ENCODE measurements around the gene GDPGP1. TPM values are rescaled to one million over a fixed set of nuclear protein-coding genes. Genes with fewer than 3 reads are reported as not detected.

The GDPGP1 gene
- total RNA-seq, 1 donor from 2014 or later: 9.8 TPM

- DNase-seq (ENCODE audit: missing footprints) (no peak), ATAC-seq (peak; percentile 54)
- intact Hi-C loops (cut with DNase I): no loop called here
These were observed 14.4 kb upstream of the GDPGP1 start for GRCh38 chr15:90219421-90220141.

GRCh38 chr15:90221246-90221900 lies 12.6 kb upstream of the GDPGP1 start:
- intact Hi-C loops (cut with DNase I): no loop called here
- DNase-seq (ENCODE audit: missing footprints) (no peak), ATAC-seq (peak; percentile 78)

GRCh38 chr15:90222547-90222946 lies 11.5 kb upstream of the GDPGP1 start:
- no peak for ATAC-seq
- DNase-seq (ENCODE audit: missing footprints): no peak
- intact Hi-C loops (cut with DNase I): no loop called here

- ATAC-seq: no peak
- intact Hi-C loops (cut with DNase I): no loop called here
- no peak for DNase-seq (ENCODE audit: missing footprints)
These were observed 10.4 kb upstream of the GDPGP1 start for GRCh38 chr15:90223441-90224165.

GRCh38 chr15:90225047-90225446 lies 9.0 kb upstream of the GDPGP1 start:
- ATAC-seq (no peak), DNase-seq (ENCODE audit: missing footprints) (no peak)
- intact Hi-C loops (cut with DNase I): no loop called here

- ATAC-seq (no peak), DNase-seq (ENCODE audit: missing footprints) (no peak)
- intact Hi-C loops (cut with DNase I): no loop called here
These were observed 8.3 kb upstream of the GDPGP1 start for GRCh38 chr15:90225504-90226234.

GRCh38 chr15:90227336-90227735 lies 6.7 kb upstream of the GDPGP1 start:
- DNase-seq (ENCODE audit: missing footprints) (no peak), ATAC-seq (no peak)
- intact Hi-C loops (cut with DNase I): no loop called here

- intact Hi-C loops (cut with DNase I): no loop called here
- no peak for DNase-seq (ENCODE audit: missing footprints)
These were observed 5.9 kb upstream of the GDPGP1 start for GRCh38 chr15:90227816-90228772.

GRCh38 chr15:90228960-90229359 lies 5.0 kb upstream of the GDPGP1 start:
- intact Hi-C loops (cut with DNase I): no loop called here
- no peak for DNase-seq (ENCODE audit: missing footprints)
- ATAC-seq: no peak

More at GRCh38 chr15:90227816-90228772, 5.9 kb upstream of the GDPGP1 start:
- ATAC-seq: no peak

GRCh38 chr15:90230071-90230494 lies 3.9 kb upstream of the GDPGP1 start:
- ATAC-seq (peak; percentile 37), DNase-seq (ENCODE audit: missing footprints) (no peak)
- intact Hi-C loops (cut with DNase I): loop anchor here (5.0 kb wide), 2 partner anchors 53 to 128 kb away; partner anchors contain the start of gene IDH2

- no peak for ATAC-seq
- no peak for DNase-seq (ENCODE audit: missing footprints)
- intact Hi-C loops (cut with DNase I): loop anchor here (5.0 kb wide), 2 partner anchors 53 to 128 kb away; partner anchors contain the start of gene IDH2
These were observed 3.4 kb upstream of the GDPGP1 start for GRCh38 chr15:90230610-90231009.

GRCh38 chr15:90231028-90232017 lies 2.7 kb upstream of the GDPGP1 start:
- no peak for DNase-seq (ENCODE audit: missing footprints)
- intact Hi-C loops (cut with DNase I): loop anchor here (5.0 kb wide), 2 partner anchors 54 to 129 kb away; partner anchors contain the start of gene IDH2
- ATAC-seq: no peak

GRCh38 chr15:90232196-90232595 lies 1.8 kb upstream of the GDPGP1 start:
- no peak for DNase-seq (ENCODE audit: missing footprints)
- intact Hi-C loops (cut with DNase I): loop anchor here (5.0 kb wide), 2 partner anchors 55 to 130 kb away; partner anchors contain the start of gene IDH2
- no peak for ATAC-seq

- no peak for ATAC-seq
- DNase-seq (ENCODE audit: missing footprints): peak; percentile 85
- intact Hi-C loops (cut with DNase I): loop anchor here (5.0 kb wide), 2 partner anchors 56 to 131 kb away; partner anchors contain the start of gene IDH2
These were observed 1.0 kb upstream of the GDPGP1 start for GRCh38 chr15:90232941-90233386.

- ATAC-seq (peak; percentile 96), DNase-seq (ENCODE audit: missing footprints) (peak; percentile 99)
- intact Hi-C loops (cut with DNase I): loop anchor here (2.0 to 5.0 kb wide), 3 partner anchors 31 to 131 kb away; partner anchors contain the start of genes IDH2 and NGRN
These were observed 468 bp upstream of the GDPGP1 start, which contains the start of gene CIB1 for GRCh38 chr15:90233387-90234095. Gene CIB1, minus strand, starts transcription at chr15:90233941. Its CDS starts 56 bp downstream, at chr15:90233885.

GRCh38 chr15:90239371-90239770 lies 5.4 kb downstream of the GDPGP1 start:
- intact Hi-C loops (cut with DNase I): no loop called here
- DNase-seq (ENCODE audit: missing footprints): no peak
- no peak for ATAC-seq
